CD4-positive, alpha-beta T cell (primary cell): ENCODE results near the gene NUB1. TPM values are rescaled to one million over a fixed set of nuclear protein-coding genes. Genes with fewer than 3 reads are reported as not detected.

Experiments used
- ATAC-seq: fragments of 200-7000 bp; cut with Tn5 transposase; one replicate; pipeline ENCODE4 v1.10.0; 2022; ENCODE audit warnings: mild to moderate bottlenecking; ENCODE audit not compliant: poor library complexity
- CTCF ChIA-PET: fragments of 350-600 bp; sonication (Branson Sonifier 250); formaldehyde crosslinking; loops from one replicate; lab custom pipeline; 2021; ENCODE audit warnings: antibody characterized with exemption, inconsistent platforms; lab: Charles Lee
- POLR2A ChIA-PET: fragments of 350-600 bp; sonication (Branson Sonifier 250); formaldehyde crosslinking; loops from one replicate; lab custom pipeline; 2021; ENCODE audit warnings: antibody characterized with exemption, inconsistent platforms; lab: Charles Lee
- DNase-seq, 14 experiments: peaks; one replicate each; pipeline ENCODE4 v3.0.0-alpha.2; 2013 to 2020; ENCODE audit warnings: mixed read lengths in 2 of 14
- H3K27ac ChIP-seq, 2 donors: one replicate each; pipeline versions ENCODE4 v1.5.1 to v1.7.0; 2013; ENCODE audit warnings: low read length in 2 of 2, low read depth in 1 of 2, mild to moderate bottlenecking in 1 of 2
- H3K27me3 ChIP-seq, 2 experiments: 1 replicate in 1 of 2; 2 replicates in 1 of 2; pipeline versions ENCODE4 v1.6.1 to v1.7.0; 2013; ENCODE audit warnings: low read length in 2 of 2, control low read depth in 1 of 2, mild to moderate bottlenecking in 1 of 2, moderate library complexity in 1 of 2; ENCODE audit not compliant: insufficient read depth in 2 of 2, control insufficient read depth in 1 of 2
- H3K36me3 ChIP-seq: one replicate; pipeline ENCODE4 v1.6.1; 2013; ENCODE audit warnings: low read length, control low read depth; ENCODE audit not compliant: insufficient read depth
- H3K4me1 ChIP-seq: one replicate; pipeline ENCODE4 v1.6.1; 2013; ENCODE audit warnings: low read length, control low read depth; ENCODE audit not compliant: insufficient read depth
- H3K4me3 ChIP-seq: one replicate; pipeline ENCODE4 v1.5.1; 2013; ENCODE audit warnings: mild to moderate bottlenecking, low read length, moderate library complexity
- H3K9me3 ChIP-seq, 2 experiments: 1 replicate in 1 of 2; 2 replicates in 1 of 2; pipeline versions ENCODE4 v1.6.1 to v1.7.0; 2013; ENCODE audit warnings: low read length in 2 of 2, mild to moderate bottlenecking in 2 of 2, control low read depth in 1 of 2, moderate library complexity in 1 of 2; ENCODE audit not compliant: control insufficient read depth in 1 of 2, insufficient read depth in 1 of 2
- H3K27ac Mint-ChIP-seq: one replicate; pipeline ENCODE4 v1.8.0; 2020; ENCODE audit warnings: mixed read lengths
- H3K27me3 Mint-ChIP-seq: one replicate; pipeline ENCODE4 v1.8.0; 2021; ENCODE audit warnings: mixed read lengths
- H3K36me3 Mint-ChIP-seq: one replicate; pipeline ENCODE4 v1.8.0; 2021; ENCODE audit warnings: low read depth, mixed read lengths
- H3K4me1 Mint-ChIP-seq: one replicate; pipeline ENCODE4 v1.8.0; 2021; ENCODE audit warnings: low read depth, mixed read lengths
- H3K4me3 Mint-ChIP-seq: one replicate; pipeline ENCODE4 v1.8.0; 2020; ENCODE audit warnings: mild to moderate bottlenecking, mixed read lengths
- H3K9me3 Mint-ChIP-seq: one replicate; pipeline ENCODE4 v1.8.0; 2020; ENCODE audit warnings: mixed read lengths
- CTCF ChIP-seq: fragments of 200-600 bp; IDR thresholded peaks from one replicate; pipeline ENCODE4 v1.8.0; 2022; ENCODE audit warnings: antibody characterized with exemption, mild to moderate bottlenecking
- intact Hi-C, 2 experiments: fragments of 100-400 bp; cut with DNase I in 1 of 2; cut with micrococcal nuclease in 1 of 2; formaldehyde crosslinking; loops; one replicate each; pipeline versions ENCODE4 v1.15.1 to v1.9.0; 2023 to 2025; cut with DNase I, micrococcal nuclease
- total RNA-seq, 174 experiments: library from RNA in 2 of 174; stranded (reverse) in 2 of 174; gene quantifications; one replicate each; pipeline ENCODE4 v1.2.3 and lab custom pipeline; 2021 to 2026

Gene NUB1
- total RNA-seq, 2 experiments from 2014 or later = 86.0 to 90.4 TPM

- POLR2A ChIA-PET = interaction anchor here (0.7 kb wide), 2 partner anchors 15 to 126 kb away, joined by 3 to 4 read pairs; no protein-coding TSS in a partner anchor
- intact Hi-C loops = loop anchor here in 1 of 2 experiments (2.0 kb wide), 1 partner anchor 25 kb away; no protein-coding TSS in a partner anchor
- H3K4me3 Mint-ChIP-seq = peak overlapping the region; percentile 58
These were observed 86.2 kb downstream of the NUB1 start for GRCh38 chr7:151427705-151428377.

More at GRCh38 chr7:151427705-151428377, 86.2 kb downstream of the NUB1 start:
- Mint-ChIP-seq H3K27me3 (no peaks in the 10 kb centered on the region), H3K27ac (peak overlapping the region; percentile 85), H3K9me3 (no peaks in the 10 kb centered on the region), H3K4me1 (peaks cover 45% of the 10 kb centered on the region), H3K36me3 (no peaks in the 10 kb centered on the region)
- Histone ChIP-seq H3K4me3 (no peak overlapping the region), H3K9me3 (no peaks in the 10 kb centered on the region), H3K36me3 (no peaks in the 10 kb centered on the region), H3K27ac (peak overlapping the region; percentile 4 to 53), H3K4me1 (peaks cover 65% of the 10 kb centered on the region), H3K27me3 (no peaks in the 10 kb centered on the region)
- CTCF ChIA-PET = no interaction called here
- TF ChIP-seq CTCF = no peak
- DNase-seq (peak in 1 of 14 experiments; percentile 31), ATAC-seq (no peak)

Other genes starting within 250 kb of the NUB1 start
- gene GBX1, start 174.1 kb upstream of the NUB1 start, total RNA-seq = not detected
- not detected for gene ASB10, start 154.6 kb upstream of the NUB1 start, total RNA-seq
- gene H2BK1, start 131.3 kb upstream of the NUB1 start, total RNA-seq = not detected
- 10 to 100 TPM; 12.3 to 13.2 TPM for gene ABCF2, start 114.6 kb upstream of the NUB1 start, total RNA-seq
- gene CHPF2, start 109.3 kb upstream of the NUB1 start, total RNA-seq = 10 to 100 TPM; 29.6 to 30.5 TPM
- gene SMARCD3, start 93.1 kb upstream of the NUB1 start, total RNA-seq = 10 to 100 TPM; 11.8 to 14.8 TPM
- gene WDR86, start 68.2 kb downstream of the NUB1 start, total RNA-seq = 1 to 10 TPM; 5.6 to 6.2 TPM
- gene CRYGN, start 98.3 kb downstream of the NUB1 start, total RNA-seq = under 1 TPM in 1 of 2 experiments, not detected in 1; 0.14 TPM
- gene RHEB, start 178.1 kb downstream of the NUB1 start, total RNA-seq = 10 to 100 TPM; 40.3 to 42.6 TPM